Liver (tissue), 9 donors: Measurements from ENCODE around the gene STRBP. TPM values are rescaled to one million over a fixed set of nuclear protein-coding genes. Genes with fewer than 3 reads are reported as not detected.

ENCODE experiments used
- DNase-seq: peaks from one replicate; pipeline ENCODE4 v3.0.0-alpha.2; 2017; ENCODE audit warnings: low spot score
- H3K27ac ChIP-seq, 2 donors: one replicate each; pipeline ENCODE4 v1.7.0; 2013; ENCODE audit warnings: inconsistent platforms in 2 of 2, low read length in 2 of 2, control low read depth in 1 of 2, low read depth in 1 of 2, mild to moderate bottlenecking in 1 of 2
- H3K27me3 ChIP-seq, 4 donors: one replicate each; pipeline versions ENCODE4 v1.6.1 to v1.7.0; 2013; ENCODE audit warnings: low read length in 3 of 4, inconsistent platforms in 1 of 4, mild to moderate bottlenecking in 1 of 4, moderate library complexity in 1 of 4; ENCODE audit not compliant: control insufficient read depth in 4 of 4, insufficient read depth in 4 of 4
- H3K36me3 ChIP-seq, 4 donors: one replicate each; pipeline versions ENCODE4 v1.6.1 to v1.7.0; 2013; ENCODE audit warnings: low read length in 3 of 4, mild to moderate bottlenecking in 3 of 4, low read depth in 1 of 4, moderate library complexity in 1 of 4; ENCODE audit not compliant: control insufficient read depth in 4 of 4, insufficient read depth in 3 of 4
- H3K4me1 ChIP-seq, 4 donors: one replicate each; pipeline versions ENCODE4 v1.6.1 to v1.7.0; 2013; ENCODE audit warnings: low read length in 3 of 4, mild to moderate bottlenecking in 3 of 4, moderate library complexity in 1 of 4; ENCODE audit not compliant: control insufficient read depth in 4 of 4, insufficient read depth in 4 of 4
- H3K4me3 ChIP-seq, 3 donors: one replicate each; pipeline versions ENCODE4 v1.6.1 to v1.7.0; 2013; ENCODE audit warnings: low read length in 3 of 3, control low read depth in 1 of 3, low read depth in 1 of 3, mild to moderate bottlenecking in 1 of 3
- H3K9ac ChIP-seq, 2 donors: one replicate each; pipeline ENCODE4 v1.7.0; 2013; ENCODE audit warnings: low read length in 2 of 2, mild to moderate bottlenecking in 2 of 2, moderate library complexity in 2 of 2, control low read depth in 1 of 2, low read depth in 1 of 2
- H3K9me3 ChIP-seq, 4 donors: one replicate each; pipeline versions ENCODE4 v1.6.1 to v1.7.0; 2013; ENCODE audit warnings: low read length in 3 of 4; ENCODE audit not compliant: control insufficient read depth in 4 of 4
- ATF3 ChIP-seq: IDR thresholded peaks from 2 replicates; pipeline ENCODE4 v1.6.1; 2016; ENCODE audit warnings: antibody characterized with exemption
- CTCF ChIP-seq: fragments of 150-350 bp; IDR thresholded peaks from 2 replicates; pipeline ENCODE4 v1.5.1; 2017; ENCODE audit warnings: improper control_type of control experiment, low read depth, low read length; ENCODE audit not compliant: missing input control
- EGR1 ChIP-seq, 2 donors: IDR thresholded peaks; 2 replicates each; pipeline ENCODE4 v1.6.1; 2016 to 2018; ENCODE audit warnings: antibody characterized with exemption in 2 of 2, low read depth in 2 of 2
- FOXA1 ChIP-seq: IDR thresholded peaks from 2 replicates; pipeline ENCODE4 v1.6.1; 2016; ENCODE audit warnings: antibody characterized with exemption
- FOXA2 ChIP-seq: IDR thresholded peaks from 2 replicates; pipeline ENCODE4 v1.6.1; 2016; ENCODE audit warnings: antibody characterized with exemption
- GABPA ChIP-seq, 2 donors: IDR thresholded peaks in 1 of 2; conservative IDR thresholded peaks in 1 of 2; 2 replicates each; pipeline ENCODE4 v1.6.1; 2016; ENCODE audit warnings: antibody characterized with exemption in 2 of 2, mild to moderate bottlenecking in 1 of 2, moderate library complexity in 1 of 2
- HNF4A ChIP-seq, 2 donors: conservative IDR thresholded peaks; 2 replicates each; pipeline ENCODE4 v1.6.1; 2016; ENCODE audit warnings: antibody characterized with exemption in 2 of 2, mild to moderate bottlenecking in 2 of 2
- MAX ChIP-seq: IDR thresholded peaks from 2 replicates; pipeline ENCODE4 v1.6.1; 2016; ENCODE audit warnings: antibody characterized with exemption
- REST ChIP-seq: IDR thresholded peaks from 2 replicates; pipeline ENCODE4 v1.6.1; 2016; ENCODE audit warnings: antibody characterized with exemption, mild to moderate bottlenecking
- RXRA ChIP-seq, 2 donors: IDR thresholded peaks; 2 replicates each; pipeline ENCODE4 v1.6.1; 2017 to 2018; ENCODE audit warnings: antibody characterized with exemption in 2 of 2, mild to moderate bottlenecking in 1 of 2
- SP1 ChIP-seq: IDR thresholded peaks from 2 replicates; pipeline ENCODE4 v1.6.1; 2018; ENCODE audit warnings: antibody characterized with exemption, mild to moderate bottlenecking
- YY1 ChIP-seq: IDR thresholded peaks from 2 replicates; pipeline ENCODE4 v1.6.1; 2016; ENCODE audit warnings: antibody characterized with exemption, mild to moderate bottlenecking
- ZBTB33 ChIP-seq: IDR thresholded peaks from 2 replicates; pipeline ENCODE4 v1.6.1; 2016; ENCODE audit warnings: antibody characterized with exemption
- WGBS: extraction: QIAGEN DNeasy Blood & Tissue Kit; methylation state at CpG from one replicate; pipeline ENCODE4 v1.1.7; 2013; 5-methylcytosine and 5-hydroxymethylcytosine counted together
- polyA plus RNA-seq, 2 donors: library from polyadenylated mRNA; stranded (reverse) in 1 of 2; unstranded in 1 of 2; fragments of 200-250 nt in 1 of 2; fragments of >200 nt in 1 of 2; fragmentation: Nextera tagmentation in 1 of 2; extraction: Ambion mirVana in 1 of 2; gene quantifications; one replicate each; pipeline versions ENCODE4 v1.2.1 to v1.2.3, GENCODE V29; 2013 to 2015
- total RNA-seq, 2 donors: library from RNA; depleted of rRNA; stranded (reverse); fragments of >200 nt; gene quantifications; one replicate each; pipeline ENCODE4 v1.2.3, GENCODE V29; 2014
- donor health status: healthy.
- donor health status: healthy.
- donor health status: healthy.
- donor health status: healthy.
- donor health status: healthy.

The STRBP gene
- total and polyA plus RNA-seq, 4 donors = 4.3 to 17.2 (median 8.5) TPM

- TF ChIP-seq CTCF = no peak
These were observed 148.8 kb downstream of the STRBP start (continued) for GRCh38 chr9:123119566-123119965.

GRCh38 chr9:123116036-123116435, 152.3 kb downstream of the STRBP start:
- H3K4me1 ChIP-seq = peaks cover 0 to 1% (median under 1%) of the 10 kb centered on the region in 4 donors
- no peaks in the 10 kb centered on the region for H3K27me3 ChIP-seq
- no peak for TF ChIP-seq FOXA1
- TF ChIP-seq CTCF = no peak
- no peak for TF ChIP-seq SP1
- no peak for TF ChIP-seq ATF3
- no peak for TF ChIP-seq GABPA (IDR thresholded peaks at IDR 0.05 in 1 of 2, conservative IDR thresholded peaks at IDR 0.05 in 1 of 2)
- TF ChIP-seq EGR1 (IDR thresholded peaks at IDR 0.05; ENCODE audit: low read depth in 2 of 2) = no peak
- no peak for TF ChIP-seq MAX
- no peak for TF ChIP-seq HNF4A (conservative IDR thresholded peaks at IDR 0.05)
- no peak for TF ChIP-seq ZBTB33
- TF ChIP-seq YY1 = no peak
- no peak for TF ChIP-seq REST
- no peak for TF ChIP-seq RXRA (IDR thresholded peaks at IDR 0.05)
- TF ChIP-seq FOXA2 = no peak
- peaks cover 0 to 4% (median under 1%) of the 10 kb centered on the region in 4 donors for H3K36me3 ChIP-seq
- H3K9ac ChIP-seq = no peak overlapping the region
- no peak overlapping the region for H3K27ac ChIP-seq
- WGBS = 96% methylated on average over 6 of the region's 6 CpGs
- H3K9me3 ChIP-seq = no peaks in the 10 kb centered on the region
- DNase-seq = no peak
- H3K4me3 ChIP-seq = no peak overlapping the region
